Mucosa of stomach (tissue), 1 donor: Measurements from ENCODE around the gene ADGRD1.

Experiments used
- H3K27me3 ChIP-seq: one replicate; pipeline ENCODE4 v1.7.0; 2013; ENCODE audit warnings: mild to moderate bottlenecking, low read length; ENCODE audit not compliant: control insufficient read depth, insufficient read depth
- H3K36me3 ChIP-seq: one replicate; pipeline ENCODE4 v1.7.0; 2013; ENCODE audit warnings: low read length; ENCODE audit not compliant: control insufficient read depth, insufficient read depth
- H3K4me1 ChIP-seq: one replicate; pipeline ENCODE4 v1.7.0; 2013; ENCODE audit warnings: mild to moderate bottlenecking, low read length; ENCODE audit not compliant: control insufficient read depth, insufficient read depth
- H3K4me3 ChIP-seq: one replicate; pipeline ENCODE4 v1.7.0; 2013; ENCODE audit warnings: low read length
- H3K9ac ChIP-seq: one replicate; pipeline ENCODE4 v1.7.0; 2013; ENCODE audit warnings: mild to moderate bottlenecking, low read length, moderate library complexity
- H3K9me3 ChIP-seq: one replicate; pipeline ENCODE4 v1.7.0; 2013; ENCODE audit warnings: mild to moderate bottlenecking, low read length, moderate library complexity; ENCODE audit not compliant: control insufficient read depth
- donor health status: Pancreatic carcinoma.

Gene ADGRD1

DNA sequence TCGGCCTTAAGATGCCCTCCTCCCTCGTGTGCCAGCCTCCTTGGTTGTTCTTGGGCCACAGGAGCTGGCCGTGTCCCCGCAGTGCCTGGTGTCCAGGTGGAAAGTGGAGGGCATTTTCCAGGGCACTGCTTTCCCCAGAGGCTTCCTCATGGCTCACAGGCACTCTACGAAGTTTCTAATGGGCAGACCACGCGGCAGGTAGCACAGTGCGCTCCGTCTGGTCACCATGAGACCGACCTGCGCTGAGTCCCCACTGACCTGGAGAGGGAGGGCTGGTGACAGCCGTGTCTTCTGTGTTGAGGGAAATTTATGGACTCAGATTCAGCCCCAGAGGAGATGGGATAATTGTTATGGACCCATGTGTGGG, 186.3 kb downstream of the ADGRD1 start:
- Histone ChIP-seq H3K36me3 (no peaks in the 10 kb centered on the region), H3K4me1 (no peaks in the 10 kb centered on the region)

DNA sequence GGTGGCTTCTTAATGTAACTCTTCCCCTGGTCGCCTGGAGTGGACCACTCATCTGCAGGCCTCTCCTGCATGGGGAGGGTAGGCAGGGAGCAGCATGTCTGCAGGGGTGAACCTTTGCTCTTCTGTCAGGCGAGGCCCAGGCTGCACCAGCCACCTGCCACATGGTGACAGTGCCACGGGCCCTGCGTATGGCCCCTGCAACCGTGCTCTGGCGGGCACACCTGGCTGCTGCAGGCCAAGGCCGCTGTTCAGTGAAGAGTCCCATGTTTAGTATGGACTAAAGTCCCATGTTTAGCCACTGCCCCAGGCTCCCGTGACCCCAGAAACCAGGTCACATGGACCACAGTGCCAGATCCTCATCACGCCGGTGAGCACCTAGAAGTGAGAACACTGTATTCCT, 187.0 kb downstream of the ADGRD1 start:
- no peak overlapping the region for H3K9ac ChIP-seq
- no peaks in the 10 kb centered on the region for H3K36me3 ChIP-seq
- no peak overlapping the region for H3K4me3 ChIP-seq
- no peaks in the 10 kb centered on the region for H3K4me1 ChIP-seq
- no peaks in the 10 kb centered on the region for H3K9me3 ChIP-seq
- no peaks in the 10 kb centered on the region for H3K27me3 ChIP-seq

More for the DNA sequence above, 186.3 kb downstream of the ADGRD1 start:
- no peak overlapping the region for H3K4me3 ChIP-seq
- no peak overlapping the region for H3K9ac ChIP-seq
- H3K27me3 ChIP-seq: no peaks in the 10 kb centered on the region
- H3K9me3 ChIP-seq: no peaks in the 10 kb centered on the region

DNA sequence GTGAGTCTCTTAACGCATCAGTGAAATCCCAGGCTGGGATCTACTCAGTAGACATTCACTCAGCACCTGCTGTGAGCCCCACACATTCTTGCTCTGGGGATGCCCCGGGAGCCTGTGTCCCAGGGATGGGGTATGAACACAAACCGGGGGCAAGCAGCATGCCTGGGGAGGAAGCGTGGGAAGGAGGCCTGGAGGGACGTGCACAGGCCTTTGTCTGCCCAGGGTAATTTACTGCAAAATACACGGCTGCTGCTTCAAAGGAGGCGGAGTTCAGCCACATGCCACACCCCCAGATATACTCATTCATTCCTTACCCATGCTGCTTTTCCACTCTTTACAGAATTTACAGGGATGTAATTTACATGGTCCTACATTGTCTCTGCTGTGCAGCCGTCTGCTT, 187.8 kb downstream of the ADGRD1 start:
- H3K9me3 ChIP-seq: no peaks in the 10 kb centered on the region
- H3K27me3 ChIP-seq: no peaks in the 10 kb centered on the region

DNA sequence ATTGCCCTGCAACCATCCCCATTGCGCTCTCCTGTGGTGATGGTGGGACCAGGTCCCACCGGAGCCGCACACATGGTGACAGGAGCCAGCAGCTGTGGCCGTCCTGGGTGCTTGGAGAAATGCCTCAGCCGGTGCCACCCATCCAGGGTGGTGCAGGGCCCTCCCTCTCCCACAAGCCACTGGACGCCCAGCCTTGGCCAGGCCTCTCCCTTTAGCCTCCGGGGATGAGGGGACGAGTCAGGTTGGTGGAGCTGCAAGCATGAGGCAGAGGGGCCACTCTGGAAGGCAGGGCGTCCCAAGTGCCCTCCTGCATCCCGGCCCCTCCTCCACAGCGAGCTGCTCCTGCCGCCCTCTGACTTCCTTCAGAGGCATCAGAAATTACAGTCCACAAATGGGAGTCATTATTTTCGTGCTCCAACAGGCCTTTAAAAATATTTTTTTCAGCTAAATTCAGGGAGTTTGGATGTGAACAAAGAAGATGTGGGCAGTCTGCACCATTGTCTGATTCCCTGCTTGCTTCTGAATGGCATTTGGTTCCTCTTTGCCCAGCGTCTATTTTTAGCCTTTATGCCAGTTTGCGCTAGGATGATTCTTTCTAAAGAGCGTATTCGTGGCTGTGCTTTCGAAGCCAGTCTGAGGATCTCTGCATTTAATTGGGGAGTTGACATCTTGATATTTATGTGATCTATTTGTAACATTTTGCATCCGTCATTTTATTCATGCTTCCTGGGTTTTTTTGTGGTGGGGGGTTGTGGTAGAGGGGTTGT, 189.4 kb downstream of the ADGRD1 start:
- H3K9me3 ChIP-seq: no peaks in the 10 kb centered on the region
- no peaks in the 10 kb centered on the region for H3K36me3 ChIP-seq
- H3K4me1 ChIP-seq: no peaks in the 10 kb centered on the region
- no peak overlapping the region for H3K4me3 ChIP-seq
- no peak overlapping the region for H3K9ac ChIP-seq
- H3K27me3 ChIP-seq: no peaks in the 10 kb centered on the region

More for the DNA sequence above, 187.8 kb downstream of the ADGRD1 start:
- H3K4me3 ChIP-seq: no peak overlapping the region
- no peak overlapping the region for H3K9ac ChIP-seq
- H3K4me1 ChIP-seq: no peaks in the 10 kb centered on the region
- no peaks in the 10 kb centered on the region for H3K36me3 ChIP-seq

DNA sequence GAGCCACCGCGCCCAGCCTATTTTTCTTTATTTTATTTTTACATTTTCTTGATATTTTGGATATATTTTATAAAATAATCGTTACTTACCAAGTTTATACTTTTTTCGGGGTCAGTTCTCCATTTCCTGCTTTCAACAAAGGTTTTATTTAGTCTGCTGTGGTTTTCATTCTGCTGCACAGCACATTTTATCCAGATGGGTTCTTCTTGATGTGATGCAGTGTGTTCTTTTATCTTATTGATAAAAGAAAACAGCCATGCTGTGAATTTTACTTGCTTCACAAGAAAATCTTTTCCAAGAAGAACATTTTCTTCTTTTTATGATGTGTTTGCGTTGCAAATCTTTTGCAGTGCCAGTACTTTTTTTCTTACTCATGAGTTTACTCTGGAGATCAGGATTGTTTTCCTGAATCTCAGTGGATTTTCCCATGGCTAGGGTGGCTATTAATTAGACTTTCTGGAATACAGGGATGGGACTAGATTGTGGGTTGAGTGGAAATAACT, 192.5 kb downstream of the ADGRD1 start:
- no peaks in the 10 kb centered on the region for H3K9me3 ChIP-seq
- no peaks in the 10 kb centered on the region for H3K27me3 ChIP-seq
- no peak overlapping the region for H3K4me3 ChIP-seq
- H3K9ac ChIP-seq: no peak overlapping the region
- H3K36me3 ChIP-seq: no peaks in the 10 kb centered on the region
- no peaks in the 10 kb centered on the region for H3K4me1 ChIP-seq

DNA sequence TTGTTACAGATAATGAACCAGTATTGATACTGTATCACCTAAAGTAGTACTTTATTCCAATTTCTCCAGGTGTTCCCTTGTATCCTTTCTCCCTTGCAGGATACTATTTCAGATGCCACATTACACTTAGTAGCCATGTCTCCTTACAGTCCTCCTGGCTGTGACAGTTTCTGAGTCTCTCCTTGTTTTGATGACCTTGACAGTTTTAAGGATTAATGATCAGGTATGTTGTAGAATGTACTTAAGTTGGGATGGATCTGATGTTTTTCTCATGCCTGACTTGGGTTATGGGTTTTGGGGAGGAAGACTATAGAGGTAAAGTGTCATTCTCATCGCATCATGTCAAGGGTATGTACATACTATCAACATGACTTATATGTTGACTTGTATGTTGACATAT, 193.6 kb downstream of the ADGRD1 start:
- Histone ChIP-seq H3K27me3 (no peaks in the 10 kb centered on the region), H3K9me3 (no peaks in the 10 kb centered on the region), H3K4me3 (no peak overlapping the region), H3K36me3 (no peaks in the 10 kb centered on the region), H3K9ac (no peak overlapping the region), H3K4me1 (no peaks in the 10 kb centered on the region)

DNA sequence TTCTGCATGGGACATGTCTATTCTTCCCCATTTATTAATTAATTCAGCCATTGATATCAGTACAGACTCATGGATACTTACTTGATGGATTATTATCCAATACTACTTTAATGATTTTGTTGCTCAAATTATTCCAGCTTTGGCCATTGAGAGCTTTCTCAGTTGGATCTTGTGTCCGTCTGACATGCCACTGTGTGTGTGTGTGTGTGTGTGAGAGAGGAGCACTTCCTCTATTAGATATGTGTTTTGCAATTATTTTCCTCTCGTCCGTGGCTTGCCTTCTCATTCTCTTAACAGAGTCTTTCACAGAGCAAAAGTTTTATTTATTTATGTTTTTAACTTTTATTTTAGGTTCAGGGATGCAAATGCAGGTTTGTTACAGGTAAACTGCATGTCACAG, 194.2 kb downstream of the ADGRD1 start:
- no peaks in the 10 kb centered on the region for H3K4me1 ChIP-seq
- H3K9ac ChIP-seq: no peak overlapping the region
- H3K4me3 ChIP-seq: no peak overlapping the region
- H3K36me3 ChIP-seq: no peaks in the 10 kb centered on the region
- H3K27me3 ChIP-seq: no peaks in the 10 kb centered on the region
- H3K9me3 ChIP-seq: no peaks in the 10 kb centered on the region

DNA sequence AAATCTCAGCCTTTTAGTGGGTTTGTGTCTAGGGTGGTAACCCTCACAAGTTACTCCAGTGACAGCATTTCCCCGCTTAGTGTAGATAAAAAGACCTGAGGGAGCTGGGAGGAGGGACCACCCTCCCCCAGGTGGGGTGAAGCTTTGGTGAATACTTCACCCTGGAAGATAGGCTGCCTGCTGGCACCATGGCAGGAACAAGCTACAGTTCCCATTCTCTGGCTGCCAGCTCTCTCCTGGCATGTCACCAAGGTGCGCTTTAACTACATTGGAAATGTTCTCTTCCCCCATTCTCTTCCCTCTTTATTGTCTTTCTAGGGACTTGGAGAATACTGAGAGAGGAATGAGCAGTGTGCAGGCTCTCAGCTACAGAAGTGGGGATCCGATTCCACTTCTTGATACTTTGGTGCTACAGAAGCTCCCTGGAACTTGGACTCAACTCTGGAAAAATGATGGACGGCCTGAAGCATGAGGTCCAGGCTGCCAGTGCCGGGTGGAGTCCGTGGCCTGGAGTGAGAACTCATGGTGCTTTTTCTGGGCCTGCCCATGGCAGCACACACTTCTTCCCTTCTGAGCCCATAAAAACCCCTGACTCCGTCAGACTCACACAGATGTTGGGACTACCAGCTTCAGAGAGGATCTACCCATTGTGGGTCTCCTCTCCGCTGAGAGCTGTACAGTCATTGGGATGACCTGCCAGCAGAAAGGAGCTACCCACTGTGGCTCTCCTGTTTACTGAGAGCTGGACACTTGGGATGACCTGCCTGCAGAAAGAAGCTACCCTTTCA, 198.0 kb downstream of the ADGRD1 start:
- H3K36me3 ChIP-seq: no peaks in the 10 kb centered on the region
- H3K27me3 ChIP-seq: no peaks in the 10 kb centered on the region
- no peak overlapping the region for H3K9ac ChIP-seq
- no peaks in the 10 kb centered on the region for H3K9me3 ChIP-seq
- H3K4me3 ChIP-seq: no peak overlapping the region
- no peaks in the 10 kb centered on the region for H3K4me1 ChIP-seq

DNA sequence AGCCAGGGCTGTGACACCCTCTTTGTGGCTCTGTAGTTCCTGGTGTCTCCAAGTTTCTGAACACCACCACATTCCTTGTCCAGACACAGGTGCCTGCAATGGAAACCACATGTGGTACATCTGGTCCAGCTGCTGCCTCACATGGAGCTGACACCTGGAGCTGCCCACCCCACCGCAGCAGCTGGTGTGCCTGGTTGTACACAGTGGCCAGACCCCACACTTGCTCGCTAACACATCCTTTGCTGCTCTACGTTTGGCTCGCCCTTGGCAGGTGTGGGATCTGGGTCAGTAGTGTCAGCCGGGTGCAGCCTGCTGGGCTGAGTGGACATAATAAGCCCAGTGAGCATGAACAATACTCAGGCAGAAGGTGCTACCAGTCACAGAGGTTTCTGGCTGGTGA, 198.9 kb downstream of the ADGRD1 start:
- Histone ChIP-seq H3K36me3 (no peaks in the 10 kb centered on the region), H3K4me3 (no peak overlapping the region), H3K9me3 (no peaks in the 10 kb centered on the region), H3K4me1 (no peaks in the 10 kb centered on the region), H3K9ac (no peak overlapping the region), H3K27me3 (no peaks in the 10 kb centered on the region)

DNA sequence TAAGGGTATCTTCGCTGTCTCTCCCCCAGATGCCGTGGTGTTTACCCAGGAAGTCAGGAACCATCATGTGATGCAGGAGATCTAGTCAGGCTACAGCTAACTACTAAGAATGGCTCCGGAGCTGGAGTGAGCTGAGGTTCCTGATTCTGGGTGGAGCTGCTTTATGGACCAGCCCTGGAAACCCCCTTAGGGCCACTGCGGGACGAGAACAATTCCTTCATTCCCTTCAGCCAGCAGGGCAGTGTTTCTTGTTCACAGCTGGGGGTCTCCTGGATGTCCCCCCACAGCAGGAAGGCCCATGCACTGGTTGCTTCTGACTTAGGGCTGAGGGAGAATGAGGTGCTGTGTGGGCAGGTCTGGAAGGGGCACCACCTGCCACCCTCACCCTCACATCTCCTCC, 199.3 kb downstream of the ADGRD1 start:
- Histone ChIP-seq H3K36me3 (no peaks in the 10 kb centered on the region), H3K4me1 (no peaks in the 10 kb centered on the region), H3K27me3 (no peaks in the 10 kb centered on the region), H3K9ac (no peak overlapping the region), H3K9me3 (no peaks in the 10 kb centered on the region), H3K4me3 (no peak overlapping the region)

DNA sequence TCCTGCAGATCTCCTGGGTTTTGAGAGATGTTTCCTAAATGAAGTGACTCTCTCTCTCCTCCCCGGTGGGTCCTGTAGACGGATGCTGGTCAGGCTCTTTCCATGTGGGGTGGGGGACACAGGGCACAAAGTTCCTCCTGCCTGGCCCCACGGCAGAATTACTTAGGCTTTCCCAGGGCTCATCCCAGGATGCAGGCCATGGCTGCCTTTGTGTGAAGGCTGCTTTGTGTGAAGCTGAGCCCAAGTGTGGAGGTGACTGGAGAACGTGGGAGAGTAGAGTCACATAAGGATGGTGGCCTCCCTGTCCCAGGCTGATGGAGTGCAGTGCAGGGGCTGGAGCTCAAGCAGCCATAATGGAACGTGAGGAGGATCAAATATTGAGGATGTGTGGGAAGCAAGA, 200.2 kb downstream of the ADGRD1 start:
- Histone ChIP-seq H3K27me3 (no peaks in the 10 kb centered on the region), H3K9me3 (no peaks in the 10 kb centered on the region), H3K36me3 (no peaks in the 10 kb centered on the region), H3K4me3 (no peak overlapping the region), H3K9ac (no peak overlapping the region), H3K4me1 (no peaks in the 10 kb centered on the region)

DNA sequence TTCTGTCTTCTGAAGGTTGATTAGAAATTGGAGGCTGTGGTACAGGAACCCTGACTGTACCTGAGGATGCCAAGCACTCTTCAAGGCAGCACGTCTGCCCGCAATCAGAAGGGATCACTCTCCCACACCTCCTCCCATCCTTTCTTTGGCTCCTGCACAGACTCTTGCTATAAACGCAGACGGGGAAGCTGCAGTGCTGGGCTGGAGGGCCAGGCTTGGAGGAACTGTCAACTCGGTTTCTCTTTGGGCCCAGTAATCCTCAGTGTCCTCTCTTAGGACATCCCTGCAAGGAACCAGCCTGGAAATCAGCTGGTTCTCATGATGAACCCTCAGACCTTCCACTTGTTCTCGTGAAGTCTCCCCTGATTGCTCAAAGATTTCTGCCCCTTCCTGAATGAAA, 201.4 kb downstream of the ADGRD1 start:
- Histone ChIP-seq H3K36me3 (no peaks in the 10 kb centered on the region), H3K27me3 (no peaks in the 10 kb centered on the region), H3K9me3 (no peaks in the 10 kb centered on the region), H3K4me1 (no peaks in the 10 kb centered on the region), H3K9ac (no peak overlapping the region), H3K4me3 (no peak overlapping the region)
